Fibroblast of lung (primary cell): Measurements from ENCODE around the gene VIPR2.

Experiments
- EZH2 ChIP-seq: IDR thresholded peaks from 2 replicates; pipeline ENCODE4 v1.5.1; 2012; ENCODE audit warnings: low read length, control low read depth, mild to moderate bottlenecking; ENCODE audit errors: missing control alignments
- TF ChIP-seq, protein P1 (sequence below), 2 donors: IDR thresholded peaks in 1 of 2; conservative IDR thresholded peaks in 1 of 2; 1 replicate in 1 of 2; 2 replicates in 1 of 2; pipeline ENCODE4 v1.5.1; 2011 to 2012; ENCODE audit warnings: low read length in 2 of 2, control low read depth in 1 of 2, inconsistent platforms in 1 of 2, low read depth in 1 of 2, mild to moderate bottlenecking in 1 of 2

DNA sequence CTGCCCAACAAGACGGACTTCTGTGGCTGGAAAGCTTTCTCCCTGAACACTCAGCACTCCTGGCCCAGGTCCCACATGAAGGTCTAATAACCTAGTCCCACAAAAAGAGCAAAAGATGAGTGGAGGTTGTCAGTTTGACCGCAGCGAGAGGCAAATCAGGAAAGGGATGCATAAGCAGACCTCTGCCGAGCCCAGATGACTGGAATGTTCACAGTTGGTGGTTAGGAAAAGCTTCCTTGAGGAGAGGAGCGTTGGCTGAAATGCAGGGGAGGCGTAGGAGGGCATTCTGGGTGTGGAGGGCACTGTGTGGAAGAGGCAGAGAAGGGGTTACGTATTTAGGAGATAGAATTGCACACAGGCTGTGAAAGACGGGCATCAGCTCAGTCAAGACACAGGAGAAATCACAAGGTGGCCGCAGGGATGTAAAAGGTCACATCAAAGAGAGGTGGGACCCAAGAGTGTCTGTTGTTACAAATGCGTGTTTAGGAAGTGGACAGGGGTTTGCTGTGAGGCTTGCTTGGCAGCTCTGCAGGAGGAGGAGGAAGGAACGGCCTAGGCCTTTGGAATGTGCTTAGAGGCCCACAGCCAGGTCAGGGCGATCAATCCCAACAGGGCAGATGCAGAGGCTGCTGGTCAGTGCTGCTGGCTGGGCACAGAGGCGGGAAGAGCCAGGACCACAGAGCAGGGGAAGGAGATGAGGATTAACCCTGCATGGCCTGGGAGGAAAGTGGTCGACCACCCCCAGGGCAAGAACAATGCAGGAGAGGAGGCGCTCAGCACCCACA is 133.5 kb downstream of the VIPR2 start:
- TF ChIP-seq, protein P1, sequence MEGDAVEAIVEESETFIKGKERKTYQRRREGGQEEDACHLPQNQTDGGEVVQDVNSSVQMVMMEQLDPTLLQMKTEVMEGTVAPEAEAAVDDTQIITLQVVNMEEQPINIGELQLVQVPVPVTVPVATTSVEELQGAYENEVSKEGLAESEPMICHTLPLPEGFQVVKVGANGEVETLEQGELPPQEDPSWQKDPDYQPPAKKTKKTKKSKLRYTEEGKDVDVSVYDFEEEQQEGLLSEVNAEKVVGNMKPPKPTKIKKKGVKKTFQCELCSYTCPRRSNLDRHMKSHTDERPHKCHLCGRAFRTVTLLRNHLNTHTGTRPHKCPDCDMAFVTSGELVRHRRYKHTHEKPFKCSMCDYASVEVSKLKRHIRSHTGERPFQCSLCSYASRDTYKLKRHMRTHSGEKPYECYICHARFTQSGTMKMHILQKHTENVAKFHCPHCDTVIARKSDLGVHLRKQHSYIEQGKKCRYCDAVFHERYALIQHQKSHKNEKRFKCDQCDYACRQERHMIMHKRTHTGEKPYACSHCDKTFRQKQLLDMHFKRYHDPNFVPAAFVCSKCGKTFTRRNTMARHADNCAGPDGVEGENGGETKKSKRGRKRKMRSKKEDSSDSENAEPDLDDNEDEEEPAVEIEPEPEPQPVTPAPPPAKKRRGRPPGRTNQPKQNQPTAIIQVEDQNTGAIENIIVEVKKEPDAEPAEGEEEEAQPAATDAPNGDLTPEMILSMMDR (conservative IDR thresholded peaks at IDR 0.05 in 1 of 2, IDR thresholded peaks at IDR 0.05 in 1 of 2; ENCODE audit: low read depth in 1 of 2, low read length in 2 of 2), result no peak
- TF ChIP-seq EZH2, result no peak
